ENCODE measurements around the gene UFSP2. TPM values are rescaled to one million over a fixed set of nuclear protein-coding genes. Genes with fewer than 3 reads are reported as not detected.
A peak's percentile ranks its signal among the peaks of the same experiment; 100 is the strongest.

UFSP2 gene
- total RNA-seq, 3 donors from 2014 or later = 19.3 to 32.9 (median 20.2) TPM

GRCh38 chr4:185398618-185399017 lies 27.1 kb downstream of the UFSP2 start:
- H3K36me3 ChIP-seq (ENCODE audit: low read depth) = peaks cover 9% of the 10 kb centered on the region
- peaks cover 17% of the 10 kb centered on the region for H3K4me1 ChIP-seq (ENCODE audit: low read depth)
- no peak for DNase-seq
- intact Hi-C loops (cut with DNase I, micrococcal nuclease) = loop anchor here in 1 of 2 donors (5.0 kb wide), 1 partner anchor 196 kb away; the partner anchor contains the start of gene CFAP97
- no peak for TF ChIP-seq CTCF (IDR thresholded peaks at IDR 0.05)
- no peak for ATAC-seq
- H3K9me3 ChIP-seq = no peaks in the 10 kb centered on the region
- H3K4me3 ChIP-seq = no peak overlapping the region

- Histone ChIP-seq H3K4me1 (ENCODE audit: low read depth) (peaks cover 17% of the 10 kb centered on the region), H3K9me3 (no peaks in the 10 kb centered on the region), H3K4me3 (peak within 1 kb of the TSS; percentile 62), H3K36me3 (ENCODE audit: low read depth) (peaks cover 9% of the 10 kb centered on the region)
- ATAC-seq (peak; percentile 32), DNase-seq (peak in 2 of 3 donors; percentile 67 to 77)
- TF ChIP-seq CTCF (IDR thresholded peaks at IDR 0.05) = no peak
- intact Hi-C loops (cut with DNase I, micrococcal nuclease) = loop anchor here in 1 of 2 donors (5.0 kb wide), 1 partner anchor 195 kb away; the partner anchor contains the start of gene CFAP97
Measured at GRCh38 chr4:185396724-185397385, 28.9 kb downstream of the UFSP2 start, which contains the start of gene ANKRD37. ANKRD37 (plus strand) TSS chr4:185396841; CDS start chr4:185396924, 83 bp downstream.

- no peak for TF ChIP-seq CTCF (IDR thresholded peaks at IDR 0.05)
- ATAC-seq (peak; percentile 93), DNase-seq (peak; percentile 98 to 100 (median 98))
- Histone ChIP-seq H3K36me3 (ENCODE audit: low read depth) (peaks cover 9% of the 10 kb centered on the region), H3K4me1 (ENCODE audit: low read depth) (peaks cover 17% of the 10 kb centered on the region), H3K4me3 (peak overlapping the region; percentile 62), H3K9me3 (no peaks in the 10 kb centered on the region)
- intact Hi-C loops (cut with DNase I, micrococcal nuclease) = loop anchor here in 1 of 2 donors (5.0 kb wide), 1 partner anchor 194 kb away; the partner anchor contains the start of gene CFAP97
Measured at GRCh38 chr4:185395956-185396723, 29.6 kb downstream of the UFSP2 start.

- TF ChIP-seq CTCF (IDR thresholded peaks at IDR 0.05) = no peak
- no peaks in the 10 kb centered on the region for H3K9me3 ChIP-seq
- intact Hi-C loops (cut with DNase I, micrococcal nuclease) = loop anchor here in 1 of 2 donors (5.0 kb wide), 1 partner anchor 193 kb away; the partner anchor contains the start of gene CFAP97
- ATAC-seq = no peak
- H3K4me1 ChIP-seq (ENCODE audit: low read depth) = peaks cover 17% of the 10 kb centered on the region
- no peak for DNase-seq
- H3K4me3 ChIP-seq = peak within 1 kb of the TSS; percentile 62
- H3K36me3 ChIP-seq (ENCODE audit: low read depth) = peaks cover 9% of the 10 kb centered on the region
Measured at GRCh38 chr4:185395238-185395955, 30.4 kb downstream of the UFSP2 start, which contains the start of gene LRP2BP. LRP2BP (minus strand) TSS chr4:185395924; CDS start chr4:185378186, 17,738 bp downstream.
